HG02759 (cell line): ENCODE measurements around the gene PGA5.
"Not testable (repeated sequence)": the region's sequence is repeated elsewhere in the genome, so short reads cannot be mapped to it uniquely, and the experiment has no call there.

Source experiments
- ATAC-seq: cut with Tn5 transposase; IDR thresholded peaks from one replicate; pipeline ENCODE4 v1.9.1; 2021; ENCODE audit warnings: mild to moderate bottlenecking, moderate library complexity; ENCODE audit not compliant: unreplicated experiment

The PGA5 gene

GRCh38 chr11:61240875-61241274, at the start of gene PGA5:
Gene PGA5, plus strand, starts transcription at chr11:61241175. Its CDS starts 52 bp downstream, at chr11:61241227.
- not testable (repeated sequence) for ATAC-seq

GRCh38 chr11:61193596-61193995, 47.4 kb upstream of the PGA5 start:
- no peak for ATAC-seq

- ATAC-seq, result no peak
These were observed 46.8 kb upstream of the PGA5 start for GRCh38 chr11:61194169-61194671.

GRCh38 chr11:61194981-61195695, 45.8 kb upstream of the PGA5 start:
- no peak for ATAC-seq

GRCh38 chr11:61195719-61196118, 45.3 kb upstream of the PGA5 start:
- no peak for ATAC-seq

- no peak for ATAC-seq
These were observed 42.6 kb upstream of the PGA5 start for GRCh38 chr11:61198361-61198760.

- ATAC-seq, result no peak
These were observed 41.9 kb upstream of the PGA5 start for GRCh38 chr11:61198948-61199523.

- ATAC-seq, result no peak
These were observed 39.5 kb upstream of the PGA5 start for GRCh38 chr11:61201476-61201875.

- not testable (repeated sequence) for ATAC-seq
These were observed 37.8 kb upstream of the PGA5 start, which contains the start of gene PGA3 for GRCh38 chr11:61202950-61203746. Gene PGA3, plus strand, starts transcription at chr11:61203515. Its CDS starts 50 bp downstream, at chr11:61203565.

- not testable (repeated sequence) for ATAC-seq
These were observed 37.1 kb upstream of the PGA5 start for GRCh38 chr11:61203873-61204272.

GRCh38 chr11:61204502-61205059, 36.4 kb upstream of the PGA5 start:
- ATAC-seq, result not testable (repeated sequence)

- ATAC-seq, result not testable (repeated sequence)
These were observed 33.2 kb upstream of the PGA5 start for GRCh38 chr11:61207636-61208310.

GRCh38 chr11:61210629-61211028, 30.3 kb upstream of the PGA5 start:
- ATAC-seq, result not testable (repeated sequence)

GRCh38 chr11:61211327-61211952, 29.5 kb upstream of the PGA5 start:
- not testable (repeated sequence) for ATAC-seq

- not testable (repeated sequence) for ATAC-seq
These were observed 28.8 kb upstream of the PGA5 start for GRCh38 chr11:61212202-61212601.

GRCh38 chr11:61213711-61214324, 27.2 kb upstream of the PGA5 start:
- not testable (repeated sequence) for ATAC-seq

- not testable (repeated sequence) for ATAC-seq
These were observed 22.7 kb upstream of the PGA5 start for GRCh38 chr11:61218306-61218705.

GRCh38 chr11:61219016-61219415, 22.0 kb upstream of the PGA5 start:
- not testable (repeated sequence) for ATAC-seq

GRCh38 chr11:61222047-61222446, 18.9 kb upstream of the PGA5 start, which contains the start of gene PGA4:
Gene PGA4, plus strand, starts transcription at chr11:61222347. Its CDS starts 54 bp downstream, at chr11:61222401.
- ATAC-seq, result not testable (repeated sequence)
